HG03280 (cell line): ENCODE results near the gene SHQ1.

Source experiments
- ATAC-seq: cut with Tn5 transposase; IDR thresholded peaks from one replicate; pipeline ENCODE4 v1.9.1; 2021; ENCODE audit warnings: mild to moderate bottlenecking, moderate library complexity; ENCODE audit not compliant: unreplicated experiment

The SHQ1 gene

GRCh38 chr3:72847751-72848702 is at the start of gene SHQ1:
TSS of gene SHQ1 (minus strand) at chr3:72848445. CDS start at chr3:72848340, 105 bp downstream.
- ATAC-seq, result peak; percentile 95

- ATAC-seq, result no peak
These were observed 49.4 kb upstream of the SHQ1 start for GRCh38 chr3:72897758-72898007.

- ATAC-seq, result no peak
These were observed 48.9 kb upstream of the SHQ1 start for GRCh38 chr3:72896996-72897757.

- no peak for ATAC-seq
These were observed 46.8 kb upstream of the SHQ1 start for GRCh38 chr3:72894976-72895552.

- no peak for ATAC-seq
These were observed 44.6 kb upstream of the SHQ1 start for GRCh38 chr3:72892870-72893269.

- ATAC-seq, result no peak
These were observed 44.0 kb upstream of the SHQ1 start for GRCh38 chr3:72892081-72892775.

GRCh38 chr3:72891053-72891855 is 43.0 kb upstream of the SHQ1 start:
- ATAC-seq, result no peak

GRCh38 chr3:72890166-72890925 is 42.1 kb upstream of the SHQ1 start:
- ATAC-seq, result no peak

- no peak for ATAC-seq
These were observed 41.3 kb upstream of the SHQ1 start for GRCh38 chr3:72889310-72890165.

GRCh38 chr3:72888546-72889309 is 40.5 kb upstream of the SHQ1 start:
- no peak for ATAC-seq

GRCh38 chr3:72887705-72888545 is 39.7 kb upstream of the SHQ1 start, which contains the start of gene GXYLT2:
TSS of gene GXYLT2 (plus strand) at chr3:72888046. CDS start at chr3:72888234, 188 bp downstream.
- ATAC-seq, result peak; percentile 51

GRCh38 chr3:72887343-72887704 is 39.1 kb upstream of the SHQ1 start:
- no peak for ATAC-seq

- ATAC-seq, result no peak
These were observed 23.9 kb upstream of the SHQ1 start for GRCh38 chr3:72872183-72872582.

GRCh38 chr3:72862314-72863090 is 14.3 kb upstream of the SHQ1 start:
- no peak for ATAC-seq

GRCh38 chr3:72860846-72861245 is 12.6 kb upstream of the SHQ1 start:
- no peak for ATAC-seq

- ATAC-seq, result no peak
These were observed 11.8 kb upstream of the SHQ1 start for GRCh38 chr3:72860053-72860452.
